Islet precursor cell (in vitro differentiated cells): ENCODE results near the gene RAB8A.
"Not testable (repeated sequence)": the region's sequence is repeated elsewhere in the genome, so short reads cannot be mapped to it uniquely, and the experiment has no call there.

Experiments
- DNase-seq: peaks from one replicate; pipeline ENCODE4 v3.0.0-alpha.2; 2018

RAB8A gene

DNA sequence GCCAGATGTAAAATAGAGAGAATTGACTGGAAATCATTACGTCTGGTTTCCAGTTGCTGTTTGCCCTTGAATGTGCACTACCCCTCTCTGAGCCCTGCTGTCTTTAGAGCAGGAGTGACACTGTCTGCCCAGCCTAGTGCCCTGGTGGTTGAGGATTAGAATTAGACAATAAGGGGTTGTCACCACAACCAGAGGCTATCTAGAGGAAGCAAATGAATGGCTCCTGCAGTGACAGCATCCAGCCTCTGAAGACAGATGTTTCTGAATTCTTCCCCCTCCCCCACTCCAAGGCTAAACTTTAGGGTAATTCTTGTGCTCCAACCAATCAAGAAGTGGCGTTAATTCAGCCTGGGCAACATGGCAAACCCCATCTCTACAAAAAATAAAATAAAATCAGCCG, 2.0 kb downstream of the RAB8A start:
- no peak for DNase-seq

DNA sequence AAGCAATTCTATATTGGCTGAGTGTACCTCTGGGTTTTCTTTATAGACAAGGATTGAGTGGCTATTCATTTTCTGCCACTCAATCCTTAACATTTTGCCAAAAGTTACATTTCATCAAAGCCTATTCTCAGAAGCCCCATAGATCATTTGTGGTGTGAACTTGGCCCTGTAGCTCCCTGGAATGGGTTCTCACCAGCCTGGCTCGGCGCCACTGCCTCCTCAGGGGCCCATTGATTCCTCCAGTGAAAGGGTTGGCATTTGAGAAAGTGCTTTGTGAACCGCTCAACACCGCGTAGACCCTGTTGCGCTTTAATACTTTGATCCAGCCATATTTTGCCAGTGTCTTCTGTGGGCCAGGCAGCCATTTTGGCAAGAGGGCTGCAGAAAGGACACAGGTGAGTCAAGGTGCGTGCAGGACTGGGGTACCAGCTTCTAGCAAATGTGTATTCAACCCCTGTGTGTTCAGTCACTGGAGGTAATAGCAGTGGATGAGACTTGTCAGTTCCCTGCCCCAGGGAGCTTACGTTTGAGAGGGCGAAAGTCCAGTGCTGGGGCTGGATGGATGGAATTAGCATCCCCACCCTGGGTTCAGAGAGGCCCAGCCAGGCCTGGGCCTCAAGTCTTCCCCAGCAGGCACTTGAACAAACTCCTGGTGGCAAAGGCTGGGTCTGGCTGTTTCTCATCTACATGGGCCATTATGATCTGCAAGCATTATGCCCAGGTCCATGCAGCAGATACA, 3.8 kb downstream of the RAB8A start:
- DNase-seq, result no peak

DNA sequence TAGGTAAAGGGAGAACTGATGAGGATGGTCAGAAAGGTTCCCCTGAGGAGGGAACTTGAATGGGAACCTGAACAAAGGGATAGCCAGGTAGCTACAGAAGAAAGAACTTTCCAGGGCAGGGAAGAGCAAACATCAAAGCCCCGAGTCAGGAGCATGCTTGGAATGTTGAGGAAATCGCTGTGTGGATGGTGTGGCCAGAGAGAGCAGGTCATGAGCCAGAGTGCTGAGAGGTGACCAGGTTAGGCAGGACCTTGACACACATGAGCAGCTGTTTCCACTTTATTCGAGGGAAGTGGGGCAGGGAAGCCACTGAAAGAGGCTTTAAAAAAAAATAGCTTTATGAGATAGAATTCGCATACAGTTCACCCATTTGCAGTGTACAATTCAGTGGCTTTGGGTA, 4.4 kb downstream of the RAB8A start:
- DNase-seq, result peak; percentile 76

DNA sequence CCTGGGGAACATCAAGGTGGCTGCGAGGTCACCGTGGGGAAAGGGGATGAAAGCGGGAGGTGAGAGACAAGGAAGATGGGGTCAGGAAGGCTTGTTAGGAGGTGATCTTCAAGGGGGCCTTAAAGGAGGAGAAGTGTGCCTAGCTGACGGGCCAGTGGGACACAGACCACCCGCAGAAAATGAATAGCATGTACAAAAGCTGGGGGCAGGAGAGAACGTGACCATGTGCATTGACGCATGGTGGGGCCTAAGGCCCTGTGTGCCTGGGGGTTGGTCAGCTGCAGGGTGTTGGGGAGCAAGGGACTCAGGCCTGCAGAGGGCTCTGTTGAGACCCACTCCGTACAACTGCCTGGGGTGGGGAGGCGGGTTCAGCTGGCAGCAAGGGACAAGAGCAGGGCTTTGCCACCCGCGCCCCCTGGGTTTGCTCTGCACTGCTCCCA, 5.9 kb downstream of the RAB8A start:
- no peak for DNase-seq

DNA sequence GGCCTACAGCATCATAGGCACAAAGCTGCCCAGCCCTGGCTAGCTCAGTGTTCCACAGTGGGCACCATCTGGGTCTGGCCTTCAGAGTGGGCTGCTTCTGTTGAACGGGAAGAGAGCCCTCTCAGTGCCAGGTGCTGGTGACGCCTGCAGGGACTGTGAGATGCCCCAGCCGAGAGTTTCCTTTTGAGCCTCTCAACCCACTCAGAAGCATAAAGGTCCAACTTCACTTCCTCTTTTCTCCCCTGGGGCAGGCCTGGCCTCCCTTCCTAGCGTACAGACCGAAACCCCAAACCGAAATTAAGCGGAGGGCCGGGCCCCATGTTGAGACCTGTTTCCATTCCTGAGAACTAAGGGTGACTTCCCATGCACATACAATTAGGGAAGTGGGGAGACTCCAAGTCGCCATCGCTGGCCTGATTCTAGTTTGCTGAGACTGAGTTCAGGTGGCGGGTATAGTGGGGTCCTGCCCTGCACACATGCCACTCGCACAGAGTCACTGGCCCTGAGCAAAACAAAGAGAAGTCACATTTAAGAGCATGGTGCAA, 6.9 kb downstream of the RAB8A start:
- no peak for DNase-seq

DNA sequence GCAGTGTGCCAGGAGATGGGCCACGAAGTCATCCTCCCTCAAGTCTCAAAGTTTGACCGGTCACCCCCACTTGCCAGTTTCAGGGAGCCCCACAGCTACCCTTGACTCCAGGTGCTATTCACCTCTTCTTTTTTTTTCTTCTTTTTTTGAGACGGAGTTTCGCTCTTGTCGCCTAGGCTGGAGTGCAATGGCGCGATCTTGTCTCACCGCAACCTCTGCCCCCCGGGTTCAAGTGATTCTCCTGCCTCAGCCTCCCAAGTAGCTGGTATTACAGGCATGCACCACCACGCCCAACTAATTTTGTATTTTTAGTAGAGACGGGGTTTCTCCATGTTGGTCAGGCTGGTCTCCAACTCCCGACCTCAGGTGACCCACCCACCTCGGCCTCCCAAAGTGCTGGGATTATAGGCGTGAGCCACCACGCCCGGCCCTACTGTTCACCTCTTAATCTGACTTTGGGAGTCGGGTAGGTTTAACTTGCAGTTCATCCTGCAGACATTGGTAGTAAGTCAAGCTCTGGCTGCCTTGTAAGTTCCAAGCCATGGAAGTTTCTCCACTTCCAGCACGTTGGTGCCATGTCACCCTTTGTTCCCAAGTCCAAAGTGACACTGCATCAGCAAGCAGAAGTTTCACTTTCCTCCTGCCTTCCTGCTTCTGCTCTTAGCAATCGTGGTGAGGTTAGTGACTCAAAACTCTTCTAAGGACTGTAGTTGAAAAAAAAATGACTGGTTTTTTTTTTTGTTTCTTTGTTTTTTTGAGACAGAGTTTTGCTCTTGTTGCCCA, 7.6 kb downstream of the RAB8A start:
- DNase-seq, result not testable (repeated sequence)

DNA sequence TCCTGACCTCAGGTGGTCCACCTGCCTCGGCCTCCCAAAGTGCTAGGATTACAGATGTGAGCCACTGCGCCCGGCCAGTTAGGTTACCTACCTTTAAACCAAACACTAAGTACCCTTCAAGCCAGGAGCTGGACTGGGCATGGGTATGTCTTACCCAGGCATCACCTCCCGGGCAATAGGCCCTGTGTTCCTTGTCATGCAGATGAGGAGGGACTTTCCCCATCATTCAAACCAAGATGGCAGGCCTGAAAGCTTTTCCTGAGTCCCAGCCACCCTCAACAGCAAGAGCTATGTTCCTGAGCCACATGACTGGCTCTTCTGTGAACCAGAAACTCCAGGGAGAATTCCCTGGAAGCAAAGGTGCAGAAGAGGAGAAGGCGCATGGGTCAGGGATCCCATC, 9.5 kb downstream of the RAB8A start:
- DNase-seq, result no peak

DNA sequence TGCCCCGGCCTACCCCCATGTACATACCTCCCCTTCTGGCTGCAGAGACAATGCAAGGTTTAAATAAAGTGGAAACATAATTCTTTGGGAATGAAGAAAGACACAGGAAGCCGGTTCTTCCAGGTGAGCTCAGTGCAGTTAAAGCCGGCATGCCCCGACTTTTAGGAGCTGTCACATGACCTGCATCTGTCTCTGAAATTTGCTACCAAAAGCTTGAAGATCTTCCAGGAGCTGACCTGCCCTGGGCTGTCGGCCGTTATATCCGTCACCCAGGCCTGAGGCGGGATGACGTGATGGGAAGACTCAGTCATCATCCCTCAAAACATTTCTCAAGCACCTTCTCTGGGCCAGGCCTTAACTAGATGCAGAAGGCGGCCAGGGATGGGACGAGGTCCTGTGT, 10.3 kb downstream of the RAB8A start:
- DNase-seq, result no peak

DNA sequence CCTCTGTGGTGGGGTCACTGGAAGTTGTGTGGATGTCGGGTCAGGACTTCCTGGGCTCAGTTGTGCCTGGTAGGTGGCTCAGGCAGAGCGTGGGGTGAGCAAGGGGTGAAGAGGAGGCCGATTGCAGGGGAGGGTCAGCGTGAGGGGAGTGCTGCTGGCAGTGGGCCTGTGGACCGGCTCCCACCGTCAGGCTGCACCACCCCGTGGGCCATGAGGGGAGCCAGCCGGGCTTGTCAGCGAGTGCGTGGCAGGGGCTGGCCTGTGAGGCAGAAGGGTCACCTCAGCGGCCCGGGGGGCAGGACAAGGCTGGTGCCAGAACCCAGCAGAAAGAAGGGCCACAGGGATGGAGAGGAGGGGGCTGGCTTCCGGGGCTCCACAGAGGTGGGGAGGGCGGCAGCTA, 13.3 kb downstream of the RAB8A start:
- DNase-seq, result no peak

DNA sequence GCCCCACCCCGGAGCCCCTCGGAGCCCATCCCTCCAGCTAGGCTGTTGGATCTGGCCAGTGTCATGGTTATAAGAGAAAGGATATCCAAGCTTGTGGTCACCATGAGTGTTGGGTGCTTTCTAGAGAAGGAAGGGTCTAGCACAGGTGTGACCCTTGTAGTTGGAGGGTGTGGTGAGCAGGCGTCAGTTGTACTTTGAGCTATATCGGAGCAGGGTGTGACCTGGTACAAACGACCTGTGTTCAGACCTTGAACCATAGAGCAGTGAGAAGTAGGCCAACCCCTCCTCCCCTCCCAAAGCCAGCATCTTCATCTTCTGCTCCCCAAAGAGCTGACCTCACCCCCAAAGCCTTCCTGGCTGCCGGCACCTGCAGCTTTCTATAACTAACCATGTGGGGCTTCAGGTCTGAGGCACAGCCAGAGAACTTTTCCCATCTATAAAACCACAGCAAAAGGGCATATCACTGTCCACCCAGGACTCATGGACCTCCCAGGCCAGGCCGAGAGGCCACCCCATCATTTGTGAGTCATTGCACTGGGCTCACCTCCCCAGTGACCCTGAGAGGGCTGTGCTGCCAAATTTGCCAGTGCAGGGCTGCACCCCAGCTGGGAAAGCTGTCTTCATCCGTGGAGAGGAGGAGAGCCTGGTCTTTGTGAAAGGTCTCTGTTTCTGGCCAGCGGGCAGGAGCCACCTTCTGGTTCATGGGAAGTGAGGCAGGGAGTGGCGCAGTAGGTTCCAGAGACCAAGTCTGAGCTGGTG, 14.2 kb downstream of the RAB8A start:
- no peak for DNase-seq

DNA sequence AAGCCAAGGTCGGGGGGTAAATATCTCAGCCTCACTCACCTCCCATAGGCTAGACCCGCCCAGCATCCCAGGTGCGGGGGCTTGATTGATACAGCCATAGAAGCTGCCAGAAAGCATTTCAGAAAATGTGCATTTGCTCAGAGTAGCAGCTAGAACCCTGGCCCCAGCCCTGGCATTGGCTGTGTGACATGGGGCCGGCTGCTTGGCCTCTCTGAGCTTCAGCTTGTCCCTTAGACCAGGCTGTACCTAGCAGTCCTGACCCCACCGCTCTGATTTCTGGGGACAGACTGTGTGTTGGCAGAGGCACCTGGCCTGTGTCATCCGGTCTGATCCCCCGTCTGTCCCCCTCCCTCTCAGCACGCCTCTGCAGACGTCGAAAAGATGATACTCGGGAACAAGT, 15.4 kb downstream of the RAB8A start:
- DNase-seq, result no peak

DNA sequence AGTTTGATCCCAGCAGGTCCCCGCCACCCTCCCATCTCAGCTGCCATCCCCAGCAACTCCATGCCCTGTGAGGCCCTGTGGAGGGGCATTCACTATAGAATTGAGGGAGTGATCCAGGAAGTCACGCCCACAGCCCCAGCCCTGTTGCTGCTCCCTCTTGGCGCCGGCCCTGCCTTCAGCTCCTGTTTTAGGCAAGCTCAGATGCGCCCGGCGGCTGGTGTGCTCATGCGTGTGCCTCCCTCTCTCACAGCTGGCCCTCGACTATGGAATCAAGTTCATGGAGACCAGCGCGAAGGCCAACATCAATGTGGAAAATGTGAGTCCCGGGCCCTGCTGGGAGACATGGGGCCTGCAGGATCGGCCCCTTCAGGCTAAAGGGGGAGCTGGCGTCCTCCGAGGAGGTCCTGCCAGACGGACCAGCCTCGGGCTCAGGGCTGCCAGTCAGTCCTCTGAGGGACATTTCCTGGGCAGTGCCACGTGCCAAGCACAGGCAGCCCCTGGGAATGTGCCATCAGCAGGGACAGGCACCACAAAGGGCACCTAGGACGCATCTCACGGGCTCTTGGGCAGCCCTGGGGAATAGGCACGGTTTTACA, 16.2 kb downstream of the RAB8A start:
- DNase-seq, result no peak

DNA sequence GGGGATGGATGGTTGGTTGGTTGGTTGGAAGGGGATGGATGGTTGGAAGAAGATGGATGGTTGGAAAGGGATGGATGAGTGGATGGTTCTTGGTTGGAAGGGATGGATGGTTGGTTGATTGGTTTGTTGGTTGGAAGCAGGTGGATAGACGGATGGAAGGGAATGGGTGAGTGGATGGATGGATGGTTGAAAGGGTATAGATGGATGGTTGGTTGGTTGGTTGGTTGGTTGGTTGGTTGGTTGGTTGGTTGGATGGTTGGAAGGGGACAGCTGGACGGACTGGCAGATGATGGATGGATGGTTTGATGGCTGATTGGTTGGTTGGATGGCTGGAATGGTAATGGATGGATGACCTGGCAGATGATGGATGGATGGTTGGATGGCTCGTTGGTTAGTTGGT, 20.0 kb downstream of the RAB8A start:
- no peak for DNase-seq

DNA sequence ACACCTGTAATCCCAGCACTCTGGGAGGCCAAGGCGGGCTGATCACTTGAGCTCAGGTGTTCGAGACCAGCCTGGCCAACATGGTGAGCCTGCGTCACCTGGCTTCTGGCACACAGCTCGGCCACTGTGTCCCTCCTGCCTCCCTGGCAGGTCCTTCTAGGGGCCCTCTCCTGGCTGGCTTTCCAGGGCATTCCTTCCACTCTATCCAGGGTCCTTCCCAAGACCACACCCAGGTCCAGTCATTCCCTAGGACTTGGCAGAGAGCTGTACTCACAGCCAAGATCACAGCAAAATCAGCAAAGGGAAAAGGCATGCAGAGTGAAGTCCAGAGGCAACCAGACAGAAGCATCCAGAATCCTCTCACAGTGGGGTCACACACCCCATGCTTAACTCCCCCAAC, 22.1 kb downstream of the RAB8A start:
- DNase-seq, result no peak

DNA sequence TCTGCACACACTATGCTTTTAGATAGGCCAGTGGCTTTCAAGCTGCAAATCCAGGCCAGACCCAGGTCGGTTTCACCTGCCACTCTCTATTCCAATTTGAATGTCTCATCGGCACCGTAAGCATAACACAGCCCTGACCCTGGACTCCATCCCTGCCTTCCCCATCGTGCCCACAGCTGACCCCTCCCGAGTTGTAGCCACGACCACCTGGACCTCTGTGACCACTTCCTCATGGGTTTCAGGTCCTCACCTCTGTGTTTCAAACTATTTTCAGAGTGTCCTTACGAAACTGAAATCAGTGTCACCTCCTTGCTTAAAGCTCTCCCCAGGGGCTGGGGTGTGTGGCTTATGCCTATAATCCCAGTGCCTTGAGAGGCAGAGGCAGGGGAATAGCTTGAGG, 22.8 kb downstream of the RAB8A start:
- DNase-seq, result no peak

DNA sequence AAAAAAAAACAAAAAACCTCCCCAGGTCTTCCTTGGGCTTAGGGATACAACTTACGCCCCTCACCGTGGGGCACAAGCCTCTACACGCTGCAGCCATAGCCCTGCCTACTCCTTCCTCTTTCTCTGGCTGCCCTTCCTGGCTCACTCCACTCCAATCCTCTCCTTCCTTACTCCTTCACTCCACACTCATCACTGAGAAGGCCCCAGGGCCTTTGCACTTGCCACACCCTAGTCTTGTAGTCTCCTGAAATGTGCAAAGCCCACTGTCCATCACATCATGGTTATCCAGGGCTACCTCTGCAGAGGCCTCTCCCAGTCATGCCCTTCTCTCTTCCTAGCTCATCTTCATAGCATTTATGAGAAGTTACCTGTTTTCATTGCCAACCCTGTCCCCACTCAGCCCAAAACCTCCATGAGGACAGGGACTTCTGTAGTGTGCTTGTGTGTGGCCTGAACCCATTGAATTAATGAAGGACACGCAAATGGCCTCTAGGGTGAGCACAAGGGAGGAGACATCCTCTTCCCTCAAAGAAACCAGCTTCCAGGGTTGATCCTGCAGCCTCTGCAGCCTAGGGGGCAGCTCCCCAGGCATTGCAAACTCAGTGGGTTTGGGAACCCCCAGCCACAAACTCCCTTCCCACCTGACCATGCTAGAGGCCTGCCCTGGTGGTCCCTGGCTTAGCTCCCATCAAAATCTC, 23.9 kb downstream of the RAB8A start:
- no peak for DNase-seq

DNA sequence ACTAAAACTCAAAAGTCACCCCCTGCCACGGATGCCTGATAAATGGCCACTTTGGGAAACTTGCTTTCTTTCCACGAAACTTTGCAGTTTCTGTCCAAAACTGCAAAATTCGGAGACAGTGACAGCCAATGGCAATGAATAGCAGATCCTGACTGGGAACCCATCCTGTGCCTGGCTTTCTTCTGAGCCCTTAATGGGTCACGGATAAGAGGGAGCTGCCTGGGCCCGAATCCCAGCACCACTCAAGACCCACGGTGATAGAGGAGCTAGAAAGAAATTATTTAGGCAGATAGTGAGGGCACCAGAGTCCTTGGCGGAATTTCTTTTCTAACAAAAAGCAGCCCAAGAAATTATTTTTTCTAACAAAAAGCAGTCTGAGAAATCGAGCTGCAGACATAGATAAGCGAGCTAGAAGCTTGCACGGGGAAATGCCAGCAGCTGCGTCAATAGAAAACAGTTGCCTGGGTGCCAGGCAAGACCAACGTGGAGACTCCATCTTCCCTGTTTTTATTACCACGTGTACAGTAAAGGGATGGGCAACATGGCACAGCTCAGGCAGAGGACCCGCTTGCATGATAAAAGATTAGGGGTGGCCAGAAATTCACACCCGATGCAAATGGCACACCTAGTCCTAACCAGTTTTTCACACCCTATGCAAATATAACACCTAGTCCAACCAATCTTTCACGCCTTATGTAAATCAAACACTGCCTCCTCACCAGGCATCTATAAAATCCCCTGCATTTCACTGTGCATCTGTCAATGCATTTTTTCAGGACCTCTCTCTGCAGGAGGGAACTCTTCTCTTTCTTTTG, 24.7 kb downstream of the RAB8A start:
- DNase-seq, result no peak

DNA sequence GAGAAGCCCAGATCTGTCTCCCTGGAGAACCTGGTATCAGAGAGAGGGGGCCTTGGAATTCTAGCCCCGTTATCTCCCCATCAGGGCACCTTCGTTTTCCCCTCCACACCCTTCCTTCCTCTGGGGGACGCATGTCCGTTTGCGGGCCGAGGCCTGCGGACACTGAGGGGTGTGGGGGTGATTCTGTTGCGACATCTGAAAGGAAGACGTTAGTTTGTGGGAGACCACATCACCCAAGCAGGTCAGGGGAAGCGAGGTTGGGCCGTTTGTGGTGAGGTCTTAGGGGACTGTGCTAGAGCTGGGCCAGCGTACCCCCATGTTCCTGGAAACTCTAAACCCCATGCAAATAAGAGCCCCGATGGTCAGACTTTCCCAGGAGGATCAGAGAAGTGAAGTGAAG, 28.1 kb downstream of the RAB8A start:
- no peak for DNase-seq

DNA sequence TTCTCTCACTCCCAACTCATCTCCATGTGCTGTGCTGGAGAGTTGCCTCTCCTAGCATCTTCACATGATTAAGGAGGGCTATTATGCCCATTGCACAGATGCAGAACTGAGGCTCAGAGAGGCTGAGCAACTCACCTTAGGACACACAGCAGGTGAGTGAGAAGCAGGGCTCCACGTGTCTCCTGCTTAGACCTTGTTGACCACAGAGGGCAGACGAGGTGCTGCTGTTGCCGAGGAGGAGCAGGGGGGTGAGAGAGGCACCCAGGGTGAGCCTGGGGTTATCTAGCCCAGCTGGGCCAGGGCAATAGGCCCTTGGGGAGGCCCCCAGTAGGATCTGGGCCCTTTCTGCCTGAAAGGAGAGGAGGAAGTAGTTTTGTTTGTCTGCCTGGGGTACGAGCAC, 29.4 kb downstream of the RAB8A start:
- DNase-seq, result no peak

DNA sequence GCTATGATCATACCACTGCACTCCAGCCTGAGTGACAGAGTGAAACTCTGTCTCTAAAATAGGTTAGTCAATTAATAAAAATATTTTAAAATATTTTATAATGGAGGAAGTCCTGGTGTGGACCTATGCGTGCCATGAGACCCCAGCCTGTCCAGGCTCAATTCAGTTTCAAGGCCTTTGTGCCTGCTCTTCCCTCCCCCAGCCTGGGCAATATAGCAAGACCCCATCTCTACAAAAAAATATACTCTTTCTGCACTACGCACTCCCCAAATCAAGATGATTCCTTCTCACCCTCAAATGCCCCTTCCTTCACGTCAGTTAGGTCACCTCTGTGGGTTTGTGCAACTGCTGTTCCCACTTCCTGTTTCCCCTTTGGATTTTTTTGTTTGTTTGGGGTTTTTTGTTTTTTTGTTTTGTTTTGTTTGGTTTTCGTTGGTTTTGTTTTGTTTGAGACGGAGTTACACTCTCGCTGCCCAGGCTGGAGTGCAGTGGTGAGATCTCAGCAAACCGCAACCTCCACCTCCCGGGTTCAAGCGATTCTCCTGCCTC, 30.4 kb downstream of the RAB8A start:
- no peak for DNase-seq
